ENCODE data around the gene C1QTNF9. TPM values are rescaled to one million over a fixed set of nuclear protein-coding genes. Genes with fewer than 3 reads are reported as not detected.
"Not testable (repeated sequence)": the region's sequence is repeated elsewhere in the genome, so short reads cannot be mapped to it uniquely, and the experiment has no call there.

Gene C1QTNF9
- total RNA-seq, 1 donor from 2014 or later: not detected

- no peak overlapping the region for H3K27ac Mint-ChIP-seq (ENCODE audit: unreplicated experiment)
- no peak for DNase-seq
- no peaks in the 10 kb centered on the region for H3K27me3 Mint-ChIP-seq (ENCODE audit: unreplicated experiment)
- peaks cover 3% of the 10 kb centered on the region for H3K9me3 Mint-ChIP-seq (ENCODE audit: unreplicated experiment)
- H3K4me1 Mint-ChIP-seq (ENCODE audit: low read depth, unreplicated experiment): no peaks in the 10 kb centered on the region
- TF ChIP-seq, protein P1, sequence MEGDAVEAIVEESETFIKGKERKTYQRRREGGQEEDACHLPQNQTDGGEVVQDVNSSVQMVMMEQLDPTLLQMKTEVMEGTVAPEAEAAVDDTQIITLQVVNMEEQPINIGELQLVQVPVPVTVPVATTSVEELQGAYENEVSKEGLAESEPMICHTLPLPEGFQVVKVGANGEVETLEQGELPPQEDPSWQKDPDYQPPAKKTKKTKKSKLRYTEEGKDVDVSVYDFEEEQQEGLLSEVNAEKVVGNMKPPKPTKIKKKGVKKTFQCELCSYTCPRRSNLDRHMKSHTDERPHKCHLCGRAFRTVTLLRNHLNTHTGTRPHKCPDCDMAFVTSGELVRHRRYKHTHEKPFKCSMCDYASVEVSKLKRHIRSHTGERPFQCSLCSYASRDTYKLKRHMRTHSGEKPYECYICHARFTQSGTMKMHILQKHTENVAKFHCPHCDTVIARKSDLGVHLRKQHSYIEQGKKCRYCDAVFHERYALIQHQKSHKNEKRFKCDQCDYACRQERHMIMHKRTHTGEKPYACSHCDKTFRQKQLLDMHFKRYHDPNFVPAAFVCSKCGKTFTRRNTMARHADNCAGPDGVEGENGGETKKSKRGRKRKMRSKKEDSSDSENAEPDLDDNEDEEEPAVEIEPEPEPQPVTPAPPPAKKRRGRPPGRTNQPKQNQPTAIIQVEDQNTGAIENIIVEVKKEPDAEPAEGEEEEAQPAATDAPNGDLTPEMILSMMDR (IDR thresholded peaks at IDR 0.05; ENCODE audit: partially characterized antibody, unreplicated experiment): no peak
- no peaks in the 10 kb centered on the region for H3K36me3 Mint-ChIP-seq (ENCODE audit: unreplicated experiment)
- no peak overlapping the region for H3K4me3 Mint-ChIP-seq (ENCODE audit: unreplicated experiment)
Observed at GRCh38 chr13:24357756-24358155, 48.4 kb downstream of the C1QTNF9 start.

DNA sequence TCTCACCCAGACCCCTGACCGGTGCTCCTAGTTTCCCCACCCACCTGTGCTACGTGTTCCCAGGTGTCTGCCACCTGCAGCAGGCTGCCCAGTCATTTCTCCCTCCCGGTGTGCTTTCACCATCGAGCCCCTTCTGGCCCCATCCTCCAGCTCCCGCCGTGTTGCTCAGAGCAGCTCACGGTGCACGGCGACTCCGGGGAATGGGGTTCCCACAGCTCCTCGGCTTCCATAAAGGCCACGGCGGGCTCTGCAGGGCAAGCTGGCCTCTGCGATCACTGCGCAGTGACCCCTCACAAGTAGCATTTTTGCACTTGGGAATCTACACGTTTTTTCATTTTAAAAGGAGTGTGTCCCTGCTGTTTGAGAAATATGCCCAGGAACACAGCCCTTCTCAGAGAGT, 49.5 kb downstream of the C1QTNF9 start:
- H3K27ac Mint-ChIP-seq (ENCODE audit: unreplicated experiment); H3K9me3 Mint-ChIP-seq (ENCODE audit: unreplicated experiment); H3K36me3 Mint-ChIP-seq (ENCODE audit: unreplicated experiment); H3K4me1 Mint-ChIP-seq (ENCODE audit: low read depth, unreplicated experiment); H3K4me3 Mint-ChIP-seq (ENCODE audit: unreplicated experiment); H3K27me3 Mint-ChIP-seq (ENCODE audit: unreplicated experiment); DNase-seq: not testable (repeated sequence)

DNA sequence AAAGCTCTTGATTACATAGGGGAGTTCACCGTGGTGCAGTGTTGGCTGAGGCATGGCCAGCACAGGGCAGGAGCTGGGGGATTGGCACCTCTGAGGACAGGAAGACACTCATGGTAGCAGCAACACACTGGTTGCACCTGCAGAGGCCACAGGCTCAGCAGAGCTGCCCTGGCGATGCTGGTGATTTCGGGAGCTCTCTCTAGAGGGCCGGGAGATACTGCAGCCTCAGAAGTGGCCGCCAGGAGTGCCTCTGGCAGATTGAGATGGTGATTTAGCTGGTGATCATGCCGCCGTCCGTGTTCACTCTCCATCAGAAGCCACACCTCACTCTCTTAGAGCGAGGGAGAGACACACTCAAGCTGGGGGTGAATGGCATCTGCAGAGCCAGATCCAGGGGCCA, 49.9 kb downstream of the C1QTNF9 start:
- not testable (repeated sequence) for H3K9me3 Mint-ChIP-seq (ENCODE audit: unreplicated experiment); DNase-seq; H3K4me1 Mint-ChIP-seq (ENCODE audit: low read depth, unreplicated experiment); H3K27me3 Mint-ChIP-seq (ENCODE audit: unreplicated experiment); H3K27ac Mint-ChIP-seq (ENCODE audit: unreplicated experiment); H3K4me3 Mint-ChIP-seq (ENCODE audit: unreplicated experiment); H3K36me3 Mint-ChIP-seq (ENCODE audit: unreplicated experiment)

DNA sequence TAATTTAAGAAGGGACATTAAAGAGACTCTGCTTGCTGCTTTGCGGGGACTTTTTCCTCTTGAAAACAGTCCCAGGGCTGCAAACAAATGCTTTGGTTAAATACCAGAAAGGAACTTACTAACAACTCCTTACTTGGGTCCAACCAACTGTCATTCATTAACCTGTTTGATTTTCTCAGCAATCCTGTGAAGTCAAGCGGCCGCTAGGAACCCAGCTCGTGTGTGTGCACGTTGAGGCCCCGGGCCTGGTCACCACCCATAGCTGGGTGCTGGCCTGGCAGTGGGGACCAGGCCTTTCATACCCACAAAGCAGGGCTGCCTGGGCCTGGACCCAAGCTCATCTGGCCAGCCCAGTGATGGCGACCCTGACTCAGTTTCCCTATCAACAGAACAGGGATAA, 50.7 kb downstream of the C1QTNF9 start:
- TF ChIP-seq, protein P1 (IDR thresholded peaks at IDR 0.05; ENCODE audit: partially characterized antibody, unreplicated experiment): no peak
- Mint-ChIP-seq H3K27me3 (ENCODE audit: unreplicated experiment) (no peaks in the 10 kb centered on the region), H3K9me3 (ENCODE audit: unreplicated experiment) (no peaks in the 10 kb centered on the region), H3K4me3 (ENCODE audit: unreplicated experiment) (no peak overlapping the region), H3K4me1 (ENCODE audit: low read depth, unreplicated experiment) (no peaks in the 10 kb centered on the region), H3K36me3 (ENCODE audit: unreplicated experiment) (no peaks in the 10 kb centered on the region), H3K27ac (ENCODE audit: unreplicated experiment) (no peak overlapping the region)
- no peak for DNase-seq

DNA sequence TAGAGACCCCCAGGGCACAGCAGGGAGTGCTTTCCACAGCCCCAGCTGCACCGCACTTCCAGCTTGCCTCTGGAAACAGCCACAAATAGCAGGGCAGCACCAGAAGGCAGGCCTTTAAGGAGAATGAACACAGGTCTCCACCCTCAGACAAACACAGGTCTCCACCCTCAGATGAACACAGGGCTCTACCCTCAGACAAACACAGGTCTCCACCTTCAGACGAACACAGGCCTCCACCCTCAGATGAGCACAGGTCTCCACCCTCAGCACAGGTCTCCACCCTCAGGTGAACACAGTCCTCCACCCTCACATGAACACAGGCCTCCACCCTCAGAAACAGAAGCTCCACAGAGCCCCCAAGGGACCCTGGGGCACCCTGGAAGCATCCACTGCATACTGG, 51.7 kb downstream of the C1QTNF9 start:
- no peak for DNase-seq

GRCh38 chr13:24361852-24362366, 52.5 kb downstream of the C1QTNF9 start:
- no peak for DNase-seq
- H3K27ac Mint-ChIP-seq (ENCODE audit: unreplicated experiment): no peak overlapping the region
- peaks cover 4% of the 10 kb centered on the region for H3K9me3 Mint-ChIP-seq (ENCODE audit: unreplicated experiment)
- TF ChIP-seq, protein P1 (IDR thresholded peaks at IDR 0.05; ENCODE audit: partially characterized antibody, unreplicated experiment): no peak
- no peaks in the 10 kb centered on the region for H3K4me1 Mint-ChIP-seq (ENCODE audit: low read depth, unreplicated experiment)
- peaks cover 5% of the 10 kb centered on the region for H3K36me3 Mint-ChIP-seq (ENCODE audit: unreplicated experiment)
- H3K27me3 Mint-ChIP-seq (ENCODE audit: unreplicated experiment): peaks cover 5% of the 10 kb centered on the region
- H3K4me3 Mint-ChIP-seq (ENCODE audit: unreplicated experiment): no peak overlapping the region

More for the DNA sequence above, 51.7 kb downstream of the C1QTNF9 start:
- Mint-ChIP-seq H3K4me1 (ENCODE audit: low read depth, unreplicated experiment) (no peaks in the 10 kb centered on the region), H3K36me3 (ENCODE audit: unreplicated experiment) (no peaks in the 10 kb centered on the region), H3K27ac (ENCODE audit: unreplicated experiment) (no peak overlapping the region), H3K27me3 (ENCODE audit: unreplicated experiment) (peaks cover 2% of the 10 kb centered on the region), H3K4me3 (ENCODE audit: unreplicated experiment) (no peak overlapping the region), H3K9me3 (ENCODE audit: unreplicated experiment) (no peaks in the 10 kb centered on the region)
- TF ChIP-seq, protein P1 (IDR thresholded peaks at IDR 0.05; ENCODE audit: partially characterized antibody, unreplicated experiment): no peak
